ENCODE measurements around the gene TEF.
"Not testable (repeated sequence)": the region's sequence is repeated elsewhere in the genome, so short reads cannot be mapped to it uniquely, and the experiment has no call there.

Gene TEF

GRCh38 chr22:41417622-41418390 is 36.1 kb downstream of the TEF start:
- peak; percentile 98 for DNase-seq (ENCODE audit: low spot score)
- H3K4me3 ChIP-seq = peak overlapping the region; percentile 48
- TF ChIP-seq CTCF (IDR thresholded peaks at IDR 0.05) = no peak
- peak overlapping the region; percentile 88 to 98 for H3K27ac ChIP-seq

GRCh38 chr22:41418717-41419116 is 37.0 kb downstream of the TEF start:
- H3K4me3 ChIP-seq = peak overlapping the region; percentile 48
- DNase-seq (ENCODE audit: low spot score) = no peak
- no peak for TF ChIP-seq CTCF (IDR thresholded peaks at IDR 0.05)
- H3K27ac ChIP-seq = peak overlapping the region; percentile 88 to 98

- no peak overlapping the region for H3K4me3 ChIP-seq
- DNase-seq (ENCODE audit: low spot score) = no peak
- H3K27ac ChIP-seq = no peak overlapping the region
- TF ChIP-seq CTCF (IDR thresholded peaks at IDR 0.05) = no peak
Observed at GRCh38 chr22:41425660-41426365, 44.1 kb downstream of the TEF start.

- DNase-seq (ENCODE audit: low spot score) = no peak
- no peak for TF ChIP-seq CTCF (IDR thresholded peaks at IDR 0.05)
- Histone ChIP-seq H3K27ac (peak overlapping the region in 1 of 2 donors; percentile 29), H3K4me3 (no peak overlapping the region)
Observed at GRCh38 chr22:41429232-41429950, 47.6 kb downstream of the TEF start.

- no peak overlapping the region for H3K27ac ChIP-seq
- TF ChIP-seq CTCF (IDR thresholded peaks at IDR 0.05) = no peak
- H3K4me3 ChIP-seq = no peak overlapping the region
- no peak for DNase-seq (ENCODE audit: low spot score)
Observed at GRCh38 chr22:41429951-41430332, 48.2 kb downstream of the TEF start.

GRCh38 chr22:41431656-41432055 is 49.9 kb downstream of the TEF start:
- TF ChIP-seq CTCF (IDR thresholded peaks at IDR 0.05) = no peak
- Histone ChIP-seq H3K27ac (peak overlapping the region in 1 of 2 donors; percentile 37), H3K4me3 (no peak overlapping the region)
- no peak for DNase-seq (ENCODE audit: low spot score)

GRCh38 chr22:41433480-41433879 is 51.7 kb downstream of the TEF start:
- DNase-seq (ENCODE audit: low spot score); H3K4me3 ChIP-seq: not testable (repeated sequence)
- peak overlapping the region; percentile 22 to 35 for H3K27ac ChIP-seq

GRCh38 chr22:41434361-41435003 is 52.7 kb downstream of the TEF start:
- DNase-seq (ENCODE audit: low spot score) = not testable (repeated sequence)
- Histone ChIP-seq H3K4me3 (peak overlapping the region; percentile 30), H3K27ac (peak overlapping the region; percentile 8 to 63)
